Sigmoid colon (tissue), 4 donors: ENCODE measurements around the gene PROSER3.

Experiments used
- POLR2A ChIP-seq, 2 donors: fragments of 450-650 bp; IDR thresholded peaks; one replicate each; pipeline ENCODE4 v1.6.1; 2016; ENCODE audit warnings: antibody characterized with exemption in 2 of 2, mild to moderate bottlenecking in 2 of 2, moderate library complexity in 2 of 2
- POLR2AphosphoS5 ChIP-seq, 4 donors: sonication (generic); formaldehyde crosslinking; IDR thresholded peaks; one replicate each; pipeline ENCODE4 v1.6.1; 2017; ENCODE audit warnings: antibody characterized with exemption in 4 of 4
- TF ChIP-seq, protein P1 (sequence below), 4 experiments: fragments of 450-650 bp in 3 of 4; fragments of 200-600 bp in 1 of 4; IDR thresholded peaks; one replicate each; pipeline ENCODE4 v1.5.1; 2016 to 2019; ENCODE audit warnings: antibody characterized with exemption in 4 of 4, mild to moderate bottlenecking in 3 of 4, moderate library complexity in 2 of 4

DNA sequence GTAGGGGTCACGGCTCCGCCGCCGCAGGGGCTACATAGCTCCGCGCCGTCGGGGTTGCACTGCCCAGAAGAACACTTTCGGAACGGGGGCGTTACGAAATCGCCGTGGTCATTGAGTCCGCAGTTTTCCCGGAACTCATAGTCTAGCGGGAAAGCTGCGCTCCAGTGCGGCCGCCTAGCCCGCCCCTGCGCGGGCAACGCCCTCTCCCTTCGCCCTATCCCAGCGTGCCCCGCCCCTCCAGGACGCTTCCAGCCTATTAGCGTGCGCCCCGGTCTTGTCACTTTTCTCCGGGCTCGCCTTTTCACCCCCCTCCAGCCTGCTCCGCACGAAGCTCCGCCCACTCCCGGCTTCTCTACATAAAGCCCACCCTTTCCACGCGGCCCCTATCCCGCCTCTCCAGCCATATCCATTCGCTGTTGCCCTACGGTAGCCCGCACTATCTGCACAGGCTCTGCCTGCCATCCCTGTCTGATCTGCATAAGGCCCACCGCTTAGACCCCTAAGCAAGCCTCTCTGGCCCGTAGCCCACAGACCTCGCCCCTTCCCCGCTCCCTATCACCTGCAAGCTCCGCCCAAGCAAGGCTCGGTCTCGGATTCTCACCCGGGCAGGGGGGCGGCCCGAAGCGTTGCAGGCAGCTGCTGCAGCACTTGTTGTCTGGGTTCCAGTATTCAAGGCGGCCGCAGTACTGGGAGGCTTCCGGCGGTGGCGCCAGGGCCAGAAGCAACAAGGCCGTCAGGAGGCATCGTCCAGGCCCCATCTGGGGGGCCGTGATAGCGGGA, 17.4 kb upstream of the PROSER3 start:
- TF ChIP-seq POLR2AphosphoS5 (IDR thresholded peaks at IDR 0.05) (peak; percentile 30 to 70 (median 61)), POLR2A (IDR thresholded peaks at IDR 0.05) (no peak)
- TF ChIP-seq, protein P1, sequence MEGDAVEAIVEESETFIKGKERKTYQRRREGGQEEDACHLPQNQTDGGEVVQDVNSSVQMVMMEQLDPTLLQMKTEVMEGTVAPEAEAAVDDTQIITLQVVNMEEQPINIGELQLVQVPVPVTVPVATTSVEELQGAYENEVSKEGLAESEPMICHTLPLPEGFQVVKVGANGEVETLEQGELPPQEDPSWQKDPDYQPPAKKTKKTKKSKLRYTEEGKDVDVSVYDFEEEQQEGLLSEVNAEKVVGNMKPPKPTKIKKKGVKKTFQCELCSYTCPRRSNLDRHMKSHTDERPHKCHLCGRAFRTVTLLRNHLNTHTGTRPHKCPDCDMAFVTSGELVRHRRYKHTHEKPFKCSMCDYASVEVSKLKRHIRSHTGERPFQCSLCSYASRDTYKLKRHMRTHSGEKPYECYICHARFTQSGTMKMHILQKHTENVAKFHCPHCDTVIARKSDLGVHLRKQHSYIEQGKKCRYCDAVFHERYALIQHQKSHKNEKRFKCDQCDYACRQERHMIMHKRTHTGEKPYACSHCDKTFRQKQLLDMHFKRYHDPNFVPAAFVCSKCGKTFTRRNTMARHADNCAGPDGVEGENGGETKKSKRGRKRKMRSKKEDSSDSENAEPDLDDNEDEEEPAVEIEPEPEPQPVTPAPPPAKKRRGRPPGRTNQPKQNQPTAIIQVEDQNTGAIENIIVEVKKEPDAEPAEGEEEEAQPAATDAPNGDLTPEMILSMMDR (IDR thresholded peaks at IDR 0.05) = peak in 2 of 4 experiments; percentile 17 to 26
